Activated CD4-positive, alpha-beta T cell treated with anti-CD3 and anti-CD28 coated beads, Interleukin-2, amount 10 ng/mL, durations not matched to agents 24 days and 14 days (primary cell): Measurements from ENCODE around the gene RNF152. TPM values are rescaled to one million over a fixed set of nuclear protein-coding genes. Genes with fewer than 3 reads are reported as not detected.

Experiments used
- DNase-seq: peaks from one replicate; pipeline ENCODE4 v3.0.0; 2022
- H3K27ac Mint-ChIP-seq: one replicate; pipeline ENCODE4 v1.8.0; 2022; ENCODE audit warnings: mild to moderate bottlenecking, mixed read lengths
- H3K27me3 Mint-ChIP-seq: one replicate; pipeline ENCODE4 v1.8.0; 2022; ENCODE audit warnings: mixed read lengths
- H3K36me3 Mint-ChIP-seq: one replicate; pipeline ENCODE4 v1.8.0; 2022; ENCODE audit warnings: low read depth, mild to moderate bottlenecking, mixed read lengths
- H3K4me1 Mint-ChIP-seq: one replicate; pipeline ENCODE4 v1.8.0; 2021; ENCODE audit warnings: mixed read lengths
- H3K4me3 Mint-ChIP-seq: one replicate; pipeline ENCODE4 v1.8.0; 2022; ENCODE audit warnings: mild to moderate bottlenecking, moderate library complexity, mixed read lengths
- H3K9me3 Mint-ChIP-seq: one replicate; pipeline ENCODE4 v1.8.0; 2021; ENCODE audit warnings: mixed read lengths
- intact Hi-C: fragments of 100-400 bp; cut with micrococcal nuclease; formaldehyde crosslinking; loops from one replicate; pipeline ENCODE4 v1.15.1; 2023
- total RNA-seq: library from RNA; stranded (reverse); gene quantifications from 2 replicates; pipeline ENCODE4 v1.2.3, GENCODE V29; 2022

Gene RNF152
- total RNA-seq, 1 donor from 2014 or later, result 0.37 TPM

DNA sequence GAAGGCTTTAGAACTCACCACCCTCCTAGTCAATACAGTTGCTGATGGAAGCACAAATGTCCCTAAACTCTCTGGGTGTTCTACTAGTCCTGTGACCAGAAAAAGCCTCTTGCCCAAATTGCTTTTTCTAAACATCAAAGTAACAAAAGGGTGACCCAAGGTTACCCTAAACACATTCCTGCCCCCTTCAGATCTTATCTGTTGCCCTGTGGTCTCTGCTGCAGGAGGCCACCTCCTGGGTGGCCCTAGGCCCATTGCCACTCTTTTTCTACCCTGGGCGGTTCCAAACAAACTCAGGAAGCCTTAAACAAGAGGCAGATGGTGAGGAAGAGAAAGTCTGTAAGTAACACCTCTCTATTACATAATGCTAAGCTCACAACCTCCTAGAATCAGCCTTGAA lies 3.3 kb downstream of the RNF152 start:
- H3K27ac Mint-ChIP-seq, result no peak overlapping the region
- peaks cover 9% of the 10 kb centered on the region for H3K4me1 Mint-ChIP-seq
- no peaks in the 10 kb centered on the region for H3K9me3 Mint-ChIP-seq
- no peaks in the 10 kb centered on the region for H3K36me3 Mint-ChIP-seq
- intact Hi-C loops, result no loop called here
- no peak overlapping the region for H3K4me3 Mint-ChIP-seq
- DNase-seq, result no peak
- peaks cover 48% of the 10 kb centered on the region for H3K27me3 Mint-ChIP-seq

DNA sequence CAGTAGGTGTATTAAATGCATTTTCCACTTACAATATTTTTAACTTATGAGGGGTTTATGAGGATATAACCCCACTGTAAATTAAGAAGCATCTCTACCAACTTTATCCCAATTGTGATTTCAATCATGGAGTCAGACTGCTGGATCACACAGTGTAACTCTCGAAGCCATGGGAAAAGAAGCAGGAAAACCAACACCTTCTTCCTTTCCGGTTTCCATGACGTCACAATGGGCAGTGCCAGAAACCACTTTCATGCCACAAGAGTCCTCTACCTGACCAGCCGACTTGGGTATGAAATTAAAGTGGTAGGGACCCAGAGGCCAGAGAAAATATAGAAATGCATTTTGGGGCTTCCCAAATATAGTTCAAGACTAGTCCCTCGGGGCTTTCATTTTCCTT lies 4.2 kb downstream of the RNF152 start:
- H3K9me3 Mint-ChIP-seq, result no peaks in the 10 kb centered on the region
- no peak for DNase-seq
- no peak overlapping the region for H3K4me3 Mint-ChIP-seq
- peaks cover 7% of the 10 kb centered on the region for H3K4me1 Mint-ChIP-seq
- intact Hi-C loops, result no loop called here
- no peak overlapping the region for H3K27ac Mint-ChIP-seq
- H3K36me3 Mint-ChIP-seq, result no peaks in the 10 kb centered on the region
- peaks cover 51% of the 10 kb centered on the region for H3K27me3 Mint-ChIP-seq

- Mint-ChIP-seq H3K36me3 (no peaks in the 10 kb centered on the region), H3K27me3 (peaks cover 46% of the 10 kb centered on the region), H3K4me3 (no peak overlapping the region), H3K4me1 (peaks cover 2% of the 10 kb centered on the region), H3K9me3 (no peaks in the 10 kb centered on the region), H3K27ac (no peak overlapping the region)
- DNase-seq, result no peak
- intact Hi-C loops, result no loop called here
Observed at GRCh38 chr18:61887838-61888237, 5.0 kb downstream of the RNF152 start.

DNA sequence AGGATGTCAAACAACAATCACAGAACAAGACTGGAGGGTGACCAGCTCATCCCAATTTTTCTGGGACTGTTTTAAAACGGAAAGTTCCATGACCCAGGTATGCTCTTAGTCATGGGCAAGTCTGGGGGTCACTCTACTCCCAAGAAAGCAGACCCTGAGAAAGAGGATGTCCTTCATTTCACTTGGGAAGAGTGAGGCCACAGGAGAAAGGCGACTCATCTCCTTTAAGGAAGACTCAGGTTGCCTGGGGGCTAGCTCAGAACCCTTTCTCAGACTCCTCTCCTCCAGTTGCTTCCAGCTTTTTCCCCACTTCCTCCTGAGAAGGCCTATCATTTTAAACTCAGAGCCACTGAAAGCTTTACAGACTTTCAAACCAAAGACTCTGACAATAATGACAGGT lies 9.3 kb downstream of the RNF152 start:
- H3K9me3 Mint-ChIP-seq, result no peaks in the 10 kb centered on the region
- H3K27ac Mint-ChIP-seq, result no peak overlapping the region
- no peaks in the 10 kb centered on the region for H3K36me3 Mint-ChIP-seq
- no peak overlapping the region for H3K4me3 Mint-ChIP-seq
- intact Hi-C loops, result no loop called here
- peaks cover 18% of the 10 kb centered on the region for H3K27me3 Mint-ChIP-seq
- DNase-seq, result no peak
- H3K4me1 Mint-ChIP-seq, result no peaks in the 10 kb centered on the region

- Mint-ChIP-seq H3K27ac (no peak overlapping the region), H3K36me3 (no peaks in the 10 kb centered on the region), H3K27me3 (peaks cover 19% of the 10 kb centered on the region), H3K9me3 (no peaks in the 10 kb centered on the region), H3K4me3 (no peak overlapping the region), H3K4me1 (no peaks in the 10 kb centered on the region)
- no peak for DNase-seq
- intact Hi-C loops, result no loop called here
Observed at GRCh38 chr18:61882296-61883004, 10.4 kb downstream of the RNF152 start.

DNA sequence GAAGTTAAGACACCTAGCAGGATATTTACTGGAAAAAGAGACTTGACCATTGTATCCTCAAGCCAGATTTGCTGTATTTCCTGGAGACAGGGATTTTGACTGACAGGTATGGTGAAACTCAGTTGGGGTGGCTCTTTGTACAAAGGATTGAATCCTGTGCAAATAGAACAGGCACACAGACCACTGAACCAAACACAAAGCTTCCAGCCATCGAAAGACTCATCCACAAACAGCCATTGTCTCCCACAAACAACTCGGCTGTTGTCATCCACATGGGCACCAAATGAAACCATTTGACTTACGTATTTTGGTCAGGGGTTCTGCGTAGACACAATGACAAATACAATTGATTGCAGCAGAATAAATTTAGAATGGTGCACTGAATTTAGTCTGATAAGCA lies 15.9 kb downstream of the RNF152 start:
- Mint-ChIP-seq H3K9me3 (no peaks in the 10 kb centered on the region), H3K36me3 (no peaks in the 10 kb centered on the region), H3K27me3 (peaks cover 14% of the 10 kb centered on the region), H3K27ac (no peak overlapping the region), H3K4me1 (no peaks in the 10 kb centered on the region), H3K4me3 (no peak overlapping the region)
- intact Hi-C loops, result loop anchor here (10.0 kb wide), 1 partner anchor 248 kb away; no protein-coding TSS in a partner anchor
- no peak for DNase-seq

GRCh38 chr18:61870151-61870550 lies 22.7 kb downstream of the RNF152 start:
- no peak overlapping the region for H3K4me3 Mint-ChIP-seq
- H3K27me3 Mint-ChIP-seq, result peaks cover 2% of the 10 kb centered on the region
- H3K9me3 Mint-ChIP-seq, result no peaks in the 10 kb centered on the region
- intact Hi-C loops, result loop anchor here (10.0 kb wide), 1 partner anchor 255 kb away; no protein-coding TSS in a partner anchor
- no peak overlapping the region for H3K27ac Mint-ChIP-seq
- no peak for DNase-seq
- no peaks in the 10 kb centered on the region for H3K36me3 Mint-ChIP-seq
- H3K4me1 Mint-ChIP-seq, result no peaks in the 10 kb centered on the region

GRCh38 chr18:61869636-61870035 lies 23.2 kb downstream of the RNF152 start:
- intact Hi-C loops, result loop anchor here (10.0 kb wide), 1 partner anchor 255 kb away; no protein-coding TSS in a partner anchor
- no peaks in the 10 kb centered on the region for H3K9me3 Mint-ChIP-seq
- no peaks in the 10 kb centered on the region for H3K27me3 Mint-ChIP-seq
- no peak for DNase-seq
- no peak overlapping the region for H3K27ac Mint-ChIP-seq
- no peak overlapping the region for H3K4me3 Mint-ChIP-seq
- H3K4me1 Mint-ChIP-seq, result no peaks in the 10 kb centered on the region
- H3K36me3 Mint-ChIP-seq, result no peaks in the 10 kb centered on the region

DNA sequence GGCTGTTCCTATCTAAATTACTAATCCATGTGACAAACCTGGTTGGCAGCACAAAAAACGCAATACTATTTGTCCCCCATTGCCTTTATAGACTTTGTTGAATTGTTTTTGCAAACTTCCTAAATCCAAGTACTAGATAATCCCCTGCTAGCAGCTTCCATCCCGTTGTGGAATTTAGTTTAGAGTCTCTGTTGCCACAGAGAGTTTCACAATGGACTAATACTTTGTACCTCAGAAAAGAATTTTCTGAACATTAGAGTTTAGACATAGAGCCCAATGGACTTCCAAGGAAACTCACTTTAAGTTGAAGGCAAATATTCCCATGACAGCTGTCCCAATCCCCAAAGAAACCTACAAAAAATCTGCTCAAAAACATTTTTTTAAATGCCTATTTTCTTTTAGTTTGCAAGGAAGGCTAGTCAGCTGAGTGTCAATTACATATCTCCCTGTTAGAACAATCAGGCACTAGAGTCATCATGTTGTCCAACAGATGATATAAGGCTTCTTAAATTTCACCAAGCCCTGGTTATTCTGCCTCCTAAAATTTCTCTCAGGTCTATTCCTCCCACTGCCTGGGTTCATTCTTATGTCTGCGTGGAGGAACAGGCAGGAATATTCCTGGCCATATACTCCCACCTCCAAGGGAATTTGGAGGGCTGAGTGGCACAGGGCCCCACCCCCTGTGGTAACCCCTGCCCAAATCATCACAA lies 27.2 kb downstream of the RNF152 start:
- no peaks in the 10 kb centered on the region for H3K9me3 Mint-ChIP-seq
- intact Hi-C loops, result no loop called here
- DNase-seq, result no peak
- H3K27ac Mint-ChIP-seq, result no peak overlapping the region
- no peaks in the 10 kb centered on the region for H3K36me3 Mint-ChIP-seq
- H3K4me3 Mint-ChIP-seq, result no peak overlapping the region
- H3K4me1 Mint-ChIP-seq, result no peaks in the 10 kb centered on the region
- no peaks in the 10 kb centered on the region for H3K27me3 Mint-ChIP-seq

DNA sequence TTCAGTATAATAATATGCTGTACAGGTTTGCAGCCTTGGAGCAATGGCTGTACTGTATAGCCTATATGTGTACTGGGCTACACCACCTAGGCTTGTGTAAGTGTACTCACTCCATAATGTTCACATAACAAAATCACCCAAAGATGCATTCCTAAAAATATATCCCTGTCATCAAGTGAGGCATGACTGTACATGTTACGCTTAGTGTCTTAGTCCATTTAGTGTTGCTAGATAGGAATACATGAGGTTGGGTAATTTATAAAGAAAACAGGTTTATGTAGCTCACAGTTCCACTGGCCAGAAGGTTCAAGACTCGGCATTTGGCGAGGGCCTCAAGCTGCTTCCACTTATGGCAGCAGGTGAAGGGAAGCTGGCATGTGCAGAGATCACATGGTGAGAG lies 31.4 kb downstream of the RNF152 start:
- H3K27me3 Mint-ChIP-seq, result peaks cover 4% of the 10 kb centered on the region
- H3K9me3 Mint-ChIP-seq, result no peaks in the 10 kb centered on the region
- DNase-seq, result no peak
- no peak overlapping the region for H3K27ac Mint-ChIP-seq
- intact Hi-C loops, result no loop called here
- H3K4me1 Mint-ChIP-seq, result no peaks in the 10 kb centered on the region
- H3K36me3 Mint-ChIP-seq, result no peaks in the 10 kb centered on the region
- H3K4me3 Mint-ChIP-seq, result no peak overlapping the region

- intact Hi-C loops, result no loop called here
Observed at GRCh38 chr18:61860302-61860701, 32.5 kb downstream of the RNF152 start.

DNA sequence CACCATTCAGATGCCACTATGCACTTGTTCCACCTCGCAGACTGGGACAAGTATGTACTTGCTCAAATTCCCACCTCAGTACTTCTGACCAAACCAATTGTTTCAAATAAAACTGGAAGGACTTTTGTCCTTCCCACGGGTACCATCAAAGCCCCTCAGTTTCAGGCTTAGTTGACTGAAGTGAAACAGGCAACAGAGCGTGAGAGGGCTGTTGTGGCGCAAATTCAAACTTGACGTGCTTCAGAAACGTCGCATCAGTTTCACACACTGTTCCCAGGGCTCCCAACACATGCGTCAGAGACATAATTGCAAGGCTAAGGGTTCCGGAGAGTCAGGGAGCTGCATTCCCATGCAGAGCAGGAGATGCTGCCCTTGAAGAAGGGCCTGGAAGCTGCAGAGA lies 33.7 kb downstream of the RNF152 start:
- H3K27ac Mint-ChIP-seq, result no peak overlapping the region
- intact Hi-C loops, result no loop called here
- no peaks in the 10 kb centered on the region for H3K4me1 Mint-ChIP-seq

More at GRCh38 chr18:61860302-61860701, 32.5 kb downstream of the RNF152 start:
- Mint-ChIP-seq H3K4me3 (no peak overlapping the region), H3K36me3 (no peaks in the 10 kb centered on the region), H3K27me3 (peaks cover 4% of the 10 kb centered on the region), H3K9me3 (no peaks in the 10 kb centered on the region), H3K4me1 (no peaks in the 10 kb centered on the region), H3K27ac (no peak overlapping the region)
- no peak for DNase-seq

GRCh38 chr18:61856678-61857077 lies 36.1 kb downstream of the RNF152 start:
- H3K27ac Mint-ChIP-seq, result no peak overlapping the region
- peaks cover 11% of the 10 kb centered on the region for H3K27me3 Mint-ChIP-seq
- H3K4me1 Mint-ChIP-seq, result no peaks in the 10 kb centered on the region
- intact Hi-C loops, result no loop called here
- DNase-seq, result no peak
- H3K36me3 Mint-ChIP-seq, result no peaks in the 10 kb centered on the region
- no peaks in the 10 kb centered on the region for H3K9me3 Mint-ChIP-seq
- no peak overlapping the region for H3K4me3 Mint-ChIP-seq

More for the DNA sequence above, 33.7 kb downstream of the RNF152 start:
- Mint-ChIP-seq H3K36me3 (no peaks in the 10 kb centered on the region), H3K27me3 (peaks cover 4% of the 10 kb centered on the region), H3K9me3 (no peaks in the 10 kb centered on the region), H3K4me3 (no peak overlapping the region)
- DNase-seq, result no peak

DNA sequence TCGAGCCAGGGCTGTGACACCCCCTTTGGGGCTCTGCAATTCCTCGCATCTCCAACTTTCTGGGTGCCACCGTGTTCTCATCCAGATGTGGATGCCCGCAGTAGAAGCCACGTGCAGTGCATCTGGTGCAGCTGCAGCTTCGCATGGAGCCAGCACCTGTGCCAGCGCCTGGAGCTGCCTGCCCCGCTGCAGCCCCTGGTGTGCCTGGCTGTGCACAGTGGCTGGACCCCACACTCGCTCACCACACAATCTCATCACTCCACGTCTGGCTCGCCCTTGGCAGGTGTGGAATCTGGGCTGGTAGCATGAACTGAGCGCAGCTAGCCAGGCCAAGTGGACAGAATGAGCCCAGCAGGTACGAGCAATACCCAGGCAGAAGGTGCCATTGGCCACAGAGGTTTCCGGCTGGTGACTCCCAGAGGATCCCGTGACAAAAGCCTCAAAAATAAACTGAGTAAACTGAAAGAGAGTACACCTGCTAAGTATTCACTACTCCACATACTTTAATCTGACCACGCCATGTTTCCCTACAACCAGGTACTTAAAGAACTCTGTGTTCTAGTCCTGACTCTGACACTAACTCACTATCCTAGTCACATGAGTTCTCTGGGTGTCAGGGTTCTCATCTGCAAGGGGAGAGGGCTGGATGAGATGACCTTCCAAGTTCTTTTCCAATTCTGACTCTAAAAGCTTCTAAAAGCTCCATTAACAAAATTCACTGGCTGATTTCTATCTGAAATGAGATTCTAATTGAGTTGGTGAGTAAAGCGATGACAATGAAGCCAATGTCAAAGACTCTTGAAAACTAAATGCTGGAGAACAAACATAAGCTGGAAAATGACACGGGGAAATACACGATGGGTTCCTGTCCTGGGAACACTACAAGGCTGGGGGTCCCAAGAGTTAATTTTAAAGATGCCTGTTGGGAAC lies 37.1 kb downstream of the RNF152 start:
- Mint-ChIP-seq H3K27ac (no peak overlapping the region), H3K36me3 (no peaks in the 10 kb centered on the region), H3K27me3 (peaks cover 11% of the 10 kb centered on the region), H3K4me1 (no peaks in the 10 kb centered on the region), H3K9me3 (no peaks in the 10 kb centered on the region), H3K4me3 (no peak overlapping the region)
- intact Hi-C loops, result no loop called here
- DNase-seq, result no peak
